ENCODE measurements around the gene ADAMTS12. TPM values are rescaled to one million over a fixed set of nuclear protein-coding genes. Genes with fewer than 3 reads are reported as not detected.

ADAMTS12 gene
- total RNA-seq, 2 experiments from 2014 or later: not detected

DNA sequence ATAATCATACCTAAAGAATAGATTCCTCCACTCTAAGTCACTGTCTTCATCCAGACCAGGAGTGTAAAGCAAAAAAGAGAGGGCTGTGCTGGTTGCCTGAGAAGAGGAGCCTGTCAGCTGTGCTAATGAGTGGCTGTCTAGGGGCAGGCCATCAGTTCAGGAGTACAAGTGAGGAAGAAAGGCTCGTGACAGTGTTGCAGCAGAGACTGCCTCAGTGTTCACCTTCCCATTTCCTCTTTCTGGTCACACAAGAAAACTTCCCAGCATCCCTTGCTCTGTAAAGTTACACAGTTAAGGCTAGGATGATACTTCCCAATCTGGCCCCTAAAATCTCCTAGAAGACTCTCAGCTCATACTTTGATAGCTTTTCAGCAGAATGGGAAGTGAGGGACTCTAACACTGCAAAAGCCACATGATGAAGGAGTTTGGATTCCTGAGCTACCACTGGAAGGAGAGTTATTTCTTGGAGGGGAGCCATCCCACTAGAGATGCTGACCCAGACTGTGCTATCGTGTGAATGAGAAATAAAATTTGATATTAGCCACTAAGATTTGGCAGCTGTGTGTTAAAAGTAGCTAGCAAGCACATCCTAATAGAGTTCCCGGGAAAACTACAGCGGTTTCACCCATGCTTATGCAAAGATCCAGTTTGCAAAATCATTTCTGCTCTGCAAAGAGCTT lies 67.1 kb downstream of the ADAMTS12 start:
- TF ChIP-seq EZH2phosphoT487 (IDR thresholded peaks at IDR 0.05; ENCODE audit: borderline replicate concordance, low read depth, low read length): no peak
- TF ChIP-seq, protein P1, sequence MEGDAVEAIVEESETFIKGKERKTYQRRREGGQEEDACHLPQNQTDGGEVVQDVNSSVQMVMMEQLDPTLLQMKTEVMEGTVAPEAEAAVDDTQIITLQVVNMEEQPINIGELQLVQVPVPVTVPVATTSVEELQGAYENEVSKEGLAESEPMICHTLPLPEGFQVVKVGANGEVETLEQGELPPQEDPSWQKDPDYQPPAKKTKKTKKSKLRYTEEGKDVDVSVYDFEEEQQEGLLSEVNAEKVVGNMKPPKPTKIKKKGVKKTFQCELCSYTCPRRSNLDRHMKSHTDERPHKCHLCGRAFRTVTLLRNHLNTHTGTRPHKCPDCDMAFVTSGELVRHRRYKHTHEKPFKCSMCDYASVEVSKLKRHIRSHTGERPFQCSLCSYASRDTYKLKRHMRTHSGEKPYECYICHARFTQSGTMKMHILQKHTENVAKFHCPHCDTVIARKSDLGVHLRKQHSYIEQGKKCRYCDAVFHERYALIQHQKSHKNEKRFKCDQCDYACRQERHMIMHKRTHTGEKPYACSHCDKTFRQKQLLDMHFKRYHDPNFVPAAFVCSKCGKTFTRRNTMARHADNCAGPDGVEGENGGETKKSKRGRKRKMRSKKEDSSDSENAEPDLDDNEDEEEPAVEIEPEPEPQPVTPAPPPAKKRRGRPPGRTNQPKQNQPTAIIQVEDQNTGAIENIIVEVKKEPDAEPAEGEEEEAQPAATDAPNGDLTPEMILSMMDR (conservative IDR thresholded peaks at IDR 0.05; ENCODE audit: low read length): no peak
- Histone ChIP-seq H2AFZ (ENCODE audit: low read length) (0 out of 2 replicates have a peak overlapping the region, but pooled peaks have one; percentile 33), H3K4me1 (ENCODE audit: insufficient read depth, low read length, poor library complexity, severe bottlenecking) (no peaks in the 10 kb centered on the region), H3K9me2 (ENCODE audit: insufficient read depth, low read length) (no peaks in the 10 kb centered on the region), H3K4me2 (ENCODE audit: low read length) (no peak overlapping the region), H4K20me1 (ENCODE audit: insufficient read depth, low read length) (no peaks in the 10 kb centered on the region), H3K4me3 (ENCODE audit: low read depth, low read length, poor library complexity, severe bottlenecking) (no peak overlapping the region), H3K9me3 (ENCODE audit: low read length) (no peaks in the 10 kb centered on the region), H3K79me2 (ENCODE audit: insufficient read depth, low read depth, low read length) (no peaks in the 10 kb centered on the region), H3K27ac (ENCODE audit: low read depth, low read length, poor library complexity, severe bottlenecking) (no peak overlapping the region), H3K36me3 (ENCODE audit: insufficient read depth, low read length) (no peaks in the 10 kb centered on the region)
- no peak for DNase-seq (ENCODE audit: low spot score)
- ChIA-PET POLR2A (interaction anchor here (0.5 to 1.1 kb wide), 3 partner anchors 9 to 885 kb away, joined by 3 to 4 read pairs (median 3); no protein-coding TSS in a partner anchor), CTCF (ENCODE audit: unreplicated experiment) (no interaction called here)
- no TSS peak for BruUV-seq (replicated peaks)
- intact Hi-C loops (cut with micrococcal nuclease; ENCODE audit: unreplicated experiment): no loop called here

DNA sequence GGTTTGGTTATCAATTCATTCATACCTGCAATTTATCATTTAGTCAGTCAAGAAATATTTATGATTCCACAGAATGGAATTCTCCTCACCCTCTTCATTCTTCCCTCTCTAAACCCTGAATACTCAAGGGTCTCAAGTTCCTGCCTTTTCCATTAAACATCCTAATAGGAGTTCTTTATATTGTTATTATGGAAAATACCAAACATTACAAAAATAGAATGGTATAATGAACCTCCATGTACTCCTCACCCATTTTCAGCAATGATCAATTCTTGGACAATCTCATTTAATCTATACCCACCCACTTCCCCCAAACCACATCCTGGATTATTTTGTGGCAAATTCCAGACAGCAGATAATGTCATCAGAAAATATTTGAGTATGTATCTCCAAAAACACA lies 74.5 kb downstream of the ADAMTS12 start:
- POLR2A ChIA-PET: no interaction called here
- no TSS peak for BruUV-seq (replicated peaks)

DNA sequence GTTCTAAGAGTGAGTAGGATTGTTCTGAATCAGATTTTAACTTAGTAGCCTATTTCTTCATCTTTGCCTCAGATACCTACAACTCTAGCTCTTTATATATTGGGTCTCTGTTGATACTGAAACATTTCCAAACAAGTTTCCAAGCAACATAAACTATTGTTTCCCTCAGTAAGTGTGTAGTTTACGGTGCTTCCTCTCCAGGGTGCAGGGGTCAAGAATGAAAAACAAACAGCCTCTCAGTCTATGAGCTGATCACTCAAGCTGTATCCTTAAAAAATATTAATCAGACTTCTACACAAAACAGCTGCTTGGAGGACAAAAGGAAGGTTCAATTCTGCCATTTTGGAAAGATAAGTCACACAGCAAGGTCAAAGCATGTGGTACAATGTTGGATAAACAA lies 75.0 kb downstream of the ADAMTS12 start:
- Histone ChIP-seq H2AFZ (ENCODE audit: low read length) (no peak overlapping the region), H3K9me2 (ENCODE audit: insufficient read depth, low read length) (no peaks in the 10 kb centered on the region), H3K4me2 (ENCODE audit: low read length) (no peak overlapping the region), H3K4me3 (ENCODE audit: low read depth, low read length, poor library complexity, severe bottlenecking) (no peak overlapping the region), H3K4me1 (ENCODE audit: insufficient read depth, low read length, poor library complexity, severe bottlenecking) (no peaks in the 10 kb centered on the region), H3K9me3 (ENCODE audit: low read length) (no peaks in the 10 kb centered on the region), H3K36me3 (ENCODE audit: insufficient read depth, low read length) (no peaks in the 10 kb centered on the region), H3K79me2 (ENCODE audit: insufficient read depth, low read depth, low read length) (no peaks in the 10 kb centered on the region), H3K27ac (ENCODE audit: low read depth, low read length, poor library complexity, severe bottlenecking) (no peak overlapping the region), H4K20me1 (ENCODE audit: insufficient read depth, low read length) (no peaks in the 10 kb centered on the region)
- CTCF ChIA-PET (ENCODE audit: unreplicated experiment): no interaction called here
- POLR2A ChIA-PET: no interaction called here
- no peak for TF ChIP-seq EZH2phosphoT487 (IDR thresholded peaks at IDR 0.05; ENCODE audit: borderline replicate concordance, low read depth, low read length)
- TF ChIP-seq, protein P1 (conservative IDR thresholded peaks at IDR 0.05; ENCODE audit: low read length): no peak
- intact Hi-C loops (cut with micrococcal nuclease; ENCODE audit: unreplicated experiment): no loop called here
- DNase-seq (ENCODE audit: low spot score): no peak
- BruUV-seq (replicated peaks): no TSS peak

More for the DNA sequence above, 74.5 kb downstream of the ADAMTS12 start:
- CTCF ChIA-PET (ENCODE audit: unreplicated experiment): no interaction called here
- no peaks in the 10 kb centered on the region for H3K9me2 ChIP-seq (ENCODE audit: insufficient read depth, low read length)
- intact Hi-C loops (cut with micrococcal nuclease; ENCODE audit: unreplicated experiment): no loop called here
- no peaks in the 10 kb centered on the region for H3K9me3 ChIP-seq (ENCODE audit: low read length)
- H3K27ac ChIP-seq (ENCODE audit: low read depth, low read length, poor library complexity, severe bottlenecking): no peak overlapping the region
- no peaks in the 10 kb centered on the region for H3K36me3 ChIP-seq (ENCODE audit: insufficient read depth, low read length)
- DNase-seq (ENCODE audit: low spot score): no peak
- H2AFZ ChIP-seq (ENCODE audit: low read length): no peak overlapping the region
- no peaks in the 10 kb centered on the region for H3K4me1 ChIP-seq (ENCODE audit: insufficient read depth, low read length, poor library complexity, severe bottlenecking)
- TF ChIP-seq EZH2phosphoT487 (IDR thresholded peaks at IDR 0.05; ENCODE audit: borderline replicate concordance, low read depth, low read length): no peak
- TF ChIP-seq, protein P1 (conservative IDR thresholded peaks at IDR 0.05; ENCODE audit: low read length): no peak
- no peaks in the 10 kb centered on the region for H3K79me2 ChIP-seq (ENCODE audit: insufficient read depth, low read depth, low read length)
- no peak overlapping the region for H3K4me3 ChIP-seq (ENCODE audit: low read depth, low read length, poor library complexity, severe bottlenecking)
- no peak overlapping the region for H3K4me2 ChIP-seq (ENCODE audit: low read length)
- no peaks in the 10 kb centered on the region for H4K20me1 ChIP-seq (ENCODE audit: insufficient read depth, low read length)

Data from OCI-LY7 (cell line).